K562 (cell line): ENCODE results near the gene SHOC1. TPM values are rescaled to one million over a fixed set of nuclear protein-coding genes. Genes with fewer than 3 reads are reported as not detected.

Source experiments
- ASH1L ChIP-seq: fragments of 450-650 bp; IDR thresholded peaks from 2 replicates; pipeline ENCODE4 v1.6.1; 2018; ENCODE audit warnings: borderline replicate concordance, mild to moderate bottlenecking, low read depth; ENCODE audit not compliant: partially characterized antibody
- CBX5 ChIP-seq: IDR thresholded peaks from 2 replicates; pipeline ENCODE4 v1.6.1; 2014; ENCODE audit warnings: low read depth, borderline replicate concordance
- CHAMP1 ChIP-seq: fragments of 450-650 bp; IDR thresholded peaks from 2 replicates; pipeline ENCODE4 v1.6.1; 2016; ENCODE audit warnings: mild to moderate bottlenecking
- EP300 ChIP-seq: IDR thresholded peaks from 2 replicates; pipeline ENCODE4 v1.6.1; 2012; ENCODE audit warnings: low read length, improper control_type of control experiment
- JUN ChIP-seq, 2 experiments: sonication (generic) in 1 of 2; formaldehyde crosslinking in 1 of 2; IDR thresholded peaks; 2 replicates each; pipeline versions ENCODE4 v1.6.1 to v1.8.0; 2012 to 2022; ENCODE audit warnings: borderline replicate concordance in 2 of 2, mild to moderate bottlenecking in 2 of 2, improper control_type of control experiment in 1 of 2, low read depth in 1 of 2, low read length in 1 of 2, missing genetic modification reagents in 1 of 2
- KLF13 ChIP-seq: fragments of 450-650 bp; IDR thresholded peaks from 2 replicates; pipeline ENCODE4 v1.6.1; 2016; ENCODE audit warnings: missing genetic modification characterization, low read depth, mild to moderate bottlenecking, missing compliant biosample characterization, moderate library complexity, borderline replicate concordance
- REST ChIP-seq, 2 experiments: fragments of 450-650 bp; formaldehyde crosslinking in 1 of 2; IDR thresholded peaks; 2 replicates each; pipeline versions ENCODE4 v1.4.0 to v1.6.1; 2014 to 2020; ENCODE audit warnings: mild to moderate bottlenecking in 2 of 2, borderline replicate concordance in 1 of 2, low read depth in 1 of 2
- SRF ChIP-seq, 2 experiments: fragments of 250-450, 450-650 bp in 1 of 2; sonication (Bioruptor Pico) in 1 of 2; sonication (generic) in 1 of 2; formaldehyde crosslinking; IDR thresholded peaks; 2 replicates each; pipeline versions ENCODE4 v1.5.0 to v1.5.1; 2020 to 2022; ENCODE audit warnings: mild to moderate bottlenecking in 1 of 2, missing genetic modification reagents in 1 of 2
- ZNF212 ChIP-seq: fragments of 450-650 bp; formaldehyde crosslinking; IDR thresholded peaks from 2 replicates; pipeline ENCODE4 v1.4.0; 2020; ENCODE audit warnings: mild to moderate bottlenecking
- ZNF766 ChIP-seq: fragments of 200-800 bp; sonication (Bioruptor generic); conservative IDR thresholded peaks from 2 replicates; pipeline ENCODE4 v1.6.1; 2016; ENCODE audit warnings: missing genetic modification characterization, missing compliant biosample characterization
- polyA plus RNA-seq, 8 experiments: library from polyadenylated mRNA; depleted of rRNA in 4 of 8; stranded (reverse) in 5 of 8; unstranded in 3 of 8; fragments of >200 nt; fragmentation: Nextera tagmentation in 2 of 8; fragmentation: Illumina TruSeq in 1 of 8; extraction: Ambion mirVana in 2 of 8; extraction: Trizol in 1 of 8; gene quantifications; 2 replicates each; pipeline versions ENCODE4 v1.2.1 to v1.2.3, GENCODE V29; 2011 to 2014; ENCODE audit warnings: inconsistent platforms in 1 of 8, missing spikeins in 1 of 8
- total RNA-seq, 7 experiments: library from RNA; depleted of rRNA in 6 of 7; stranded (reverse); fragments of >200 nt in 6 of 7; fragmentation: Illumina TruSeq in 2 of 7; extraction: Trizol in 2 of 7; gene quantifications; 2 replicates each; pipeline versions ENCODE4 v1.2.1 to v1.2.3, GENCODE V29; 2011 to 2021; ENCODE audit warnings: low replicate concordance in 1 of 7

The SHOC1 gene
- total and polyA plus RNA-seq, 9 of the 15 experiments (the other 6 are each of a cell fraction or from before 2014, with no cell fraction given) = 0.03 to 0.09 (median 0.04) TPM; not detected in 6

- TF ChIP-seq JUN (IDR thresholded peaks at IDR 0.05; ENCODE audit: borderline replicate concordance, low read depth, low read length) (no peak), JUN (CRISPR knock-in tag; IDR thresholded peaks at IDR 0.05; ENCODE audit: borderline replicate concordance) (no peak), ZNF766 (CRISPR knock-in tag) (peak; percentile 70; the same call in 1 of the 2 replicates), CBX5 (no peak), ASH1L (peak; percentile 40), SRF (CRISPR knock-in tag; IDR thresholded peaks at IDR 0.05) (no peak), CHAMP1 (0 out of 2 replicates have a peak, but pooled peaks have one; percentile 18), ZNF212 (CRISPR knock-in tag) (no peak), REST (IDR thresholded peaks at IDR 0.05; ENCODE audit: borderline replicate concordance) (peak; percentile 95), REST (CRISPR knock-in tag; IDR thresholded peaks at IDR 0.05; ENCODE audit: low read depth) (no peak), EP300 (0 out of 2 replicates have a peak, but pooled peaks have one; percentile 6), KLF13 (tag) (no peak)
Measured at GRCh38 chr9:111759762-111760639, 34.7 kb downstream of the SHOC1 start (continued).
